Immature natural killer cell (primary cell): ENCODE data around the gene CSH1. TPM values are rescaled to one million over a fixed set of nuclear protein-coding genes. Genes with fewer than 3 reads are reported as not detected.
A peak's percentile ranks its signal among the peaks of the same experiment; 100 is the strongest.
"Not testable (repeated sequence)": the region's sequence is repeated elsewhere in the genome, so short reads cannot be mapped to it uniquely, and the experiment has no call there.

ENCODE experiments used
- DNase-seq, 3 donors: peaks; one replicate each; pipeline ENCODE4 v3.0.0; 2022; ENCODE audit warnings: mixed read lengths in 1 of 3
- H3K27ac Mint-ChIP-seq, 6 donors: one replicate each; pipeline ENCODE4 v1.8.0; 2020; ENCODE audit warnings: mixed read lengths in 6 of 6, mild to moderate bottlenecking in 5 of 6, inconsistent platforms in 4 of 6, moderate library complexity in 3 of 6
- H3K27me3 Mint-ChIP-seq, 3 donors: one replicate each; pipeline ENCODE4 v1.8.0; 2020 to 2021; ENCODE audit warnings: low read depth in 3 of 3, mild to moderate bottlenecking in 3 of 3, mixed read lengths in 3 of 3, moderate library complexity in 3 of 3, inconsistent platforms in 1 of 3
- H3K36me3 Mint-ChIP-seq, 3 donors: one replicate each; pipeline ENCODE4 v1.8.0; 2020; ENCODE audit warnings: mixed read lengths in 3 of 3, inconsistent platforms in 2 of 3, mild to moderate bottlenecking in 2 of 3
- H3K4me1 Mint-ChIP-seq, 2 donors: one replicate each; pipeline ENCODE4 v1.8.0; 2020; ENCODE audit warnings: inconsistent platforms in 2 of 2, mild to moderate bottlenecking in 2 of 2, mixed read lengths in 2 of 2, moderate library complexity in 1 of 2
- H3K4me3 Mint-ChIP-seq, 5 donors: one replicate each; pipeline ENCODE4 v1.8.0; 2020; ENCODE audit warnings: mild to moderate bottlenecking in 5 of 5, mixed read lengths in 5 of 5, inconsistent platforms in 3 of 5, moderate library complexity in 3 of 5
- H3K9me3 Mint-ChIP-seq, 6 donors: one replicate each; pipeline ENCODE4 v1.8.0; 2020; ENCODE audit warnings: mild to moderate bottlenecking in 6 of 6, mixed read lengths in 6 of 6, inconsistent platforms in 4 of 6, moderate library complexity in 3 of 6
- polyA plus RNA-seq, 3 donors: library from polyadenylated mRNA; unstranded; fragments of 300-500 nt; fragmentation: Illumina TruSeq; gene quantifications; one replicate each; pipeline ENCODE4 v1.2.3, GENCODE V29; 2021

Gene CSH1
- polyA plus RNA-seq, result not detected

- H3K4me1 Mint-ChIP-seq, H3K27ac Mint-ChIP-seq: not testable (repeated sequence)
These were observed at the start of gene CSH1 for GRCh38 chr17:63896524-63897354. Gene CSH1 (minus strand): TSS chr17:63896574. CDS start chr17:63896511, 63 bp downstream.

GRCh38 chr17:63945784-63946439 is 49.5 kb upstream of the CSH1 start:
- H3K27ac Mint-ChIP-seq, result peak overlapping the region in 1 of 6 donors; percentile 10
- H3K9me3 Mint-ChIP-seq, result no peaks in the 10 kb centered on the region
- peaks cover 13 to 19% of the 10 kb centered on the region in 2 donors for H3K4me1 Mint-ChIP-seq
- H3K4me3 Mint-ChIP-seq, result peak overlapping the region in 3 of 5 donors; percentile 35 to 77 (median 61)
- DNase-seq, result peak in 2 of 3 donors; percentile 14 to 22
- H3K36me3 Mint-ChIP-seq, result no peaks in the 10 kb centered on the region
- peaks cover 0 to 6% (median 5%) of the 10 kb centered on the region in 3 donors for H3K27me3 Mint-ChIP-seq

More at GRCh38 chr17:63896524-63897354, at the start of gene CSH1:
- H3K36me3 Mint-ChIP-seq, H3K4me3 Mint-ChIP-seq, H3K27me3 Mint-ChIP-seq, DNase-seq, H3K9me3 Mint-ChIP-seq: not testable (repeated sequence)

DNA sequence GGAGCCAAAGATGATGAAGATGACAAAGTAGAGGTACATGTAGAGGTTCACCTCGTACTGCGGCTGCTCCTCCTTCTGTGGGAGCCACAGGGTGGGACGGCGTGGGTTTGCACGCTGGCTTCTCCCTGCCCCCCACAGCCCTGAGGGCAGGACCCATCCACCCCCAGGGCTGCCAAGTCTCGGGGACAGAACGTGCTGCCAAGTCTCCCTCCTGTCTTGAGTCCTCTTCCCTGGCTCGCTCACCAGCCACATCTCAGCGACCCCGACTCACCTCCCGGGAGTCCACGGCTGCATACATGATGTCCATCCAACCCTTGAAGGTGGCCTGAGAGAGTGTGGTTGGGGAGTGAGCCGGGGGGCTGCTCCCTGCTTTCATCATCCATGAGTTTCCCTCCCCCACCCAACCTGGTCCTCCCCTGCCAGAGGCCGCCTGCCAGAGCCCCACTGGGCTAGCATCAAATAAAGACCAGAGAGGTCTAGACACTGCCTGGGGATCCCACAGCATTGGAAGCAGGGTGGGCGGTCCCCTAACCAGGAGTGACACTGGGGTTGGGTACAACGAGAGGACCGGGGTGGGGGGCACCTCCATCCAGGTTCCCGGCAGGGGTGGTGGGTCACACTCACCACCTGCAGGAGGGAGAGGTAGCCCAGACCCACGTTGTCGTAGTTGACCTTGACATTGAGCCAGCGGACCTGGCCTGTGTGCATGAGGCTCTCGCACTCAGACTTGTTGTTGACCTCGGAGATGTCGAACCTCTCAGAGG is 48.5 kb upstream of the CSH1 start:
- H3K9me3 Mint-ChIP-seq, result no peaks in the 10 kb centered on the region
- H3K4me1 Mint-ChIP-seq, result peaks cover 13 to 19% of the 10 kb centered on the region in 2 donors
- no peak for DNase-seq
- H3K36me3 Mint-ChIP-seq, result no peaks in the 10 kb centered on the region
- H3K27me3 Mint-ChIP-seq, result peaks cover 0 to 6% (median 5%) of the 10 kb centered on the region in 3 donors
- peak overlapping the region in 2 of 6 donors; percentile 45 to 54 for H3K27ac Mint-ChIP-seq
- H3K4me3 Mint-ChIP-seq, result peak overlapping the region in 3 of 5 donors; percentile 30 to 66 (median 32)

GRCh38 chr17:63943745-63944144 is 47.4 kb upstream of the CSH1 start:
- H3K36me3 Mint-ChIP-seq, result no peaks in the 10 kb centered on the region
- H3K27ac Mint-ChIP-seq, result peak overlapping the region in 1 of 6 donors; percentile 58
- H3K4me1 Mint-ChIP-seq, result peaks cover 13 to 25% of the 10 kb centered on the region in 2 donors
- no peak overlapping the region for H3K4me3 Mint-ChIP-seq
- H3K9me3 Mint-ChIP-seq, result no peaks in the 10 kb centered on the region
- peaks cover 0 to 6% (median 5%) of the 10 kb centered on the region in 3 donors for H3K27me3 Mint-ChIP-seq
- no peak for DNase-seq

- Mint-ChIP-seq H3K4me1 (peaks cover 13 to 25% of the 10 kb centered on the region in 2 donors), H3K9me3 (no peaks in the 10 kb centered on the region), H3K27ac (no peak overlapping the region), H3K4me3 (no peak overlapping the region), H3K36me3 (no peaks in the 10 kb centered on the region), H3K27me3 (peaks cover 0 to 6% (median 4%) of the 10 kb centered on the region in 3 donors)
- DNase-seq, result no peak
These were observed 46.1 kb upstream of the CSH1 start for GRCh38 chr17:63942309-63942985.

- no peak for DNase-seq
- H3K4me1 Mint-ChIP-seq, result peaks cover 11 to 23% of the 10 kb centered on the region in 2 donors
- H3K4me3 Mint-ChIP-seq, result no peak overlapping the region
- H3K27ac Mint-ChIP-seq, result no peak overlapping the region
- no peaks in the 10 kb centered on the region for H3K36me3 Mint-ChIP-seq
- peaks cover 0 to 5% (median 4%) of the 10 kb centered on the region in 3 donors for H3K27me3 Mint-ChIP-seq
- no peaks in the 10 kb centered on the region for H3K9me3 Mint-ChIP-seq
These were observed 45.4 kb upstream of the CSH1 start for GRCh38 chr17:63941751-63942150.

GRCh38 chr17:63941162-63941561 is 44.8 kb upstream of the CSH1 start:
- peaks cover 0 to 4% (median 1%) of the 10 kb centered on the region in 3 donors for H3K27me3 Mint-ChIP-seq
- H3K9me3 Mint-ChIP-seq, result no peaks in the 10 kb centered on the region
- H3K4me1 Mint-ChIP-seq, result peaks cover 7 to 17% of the 10 kb centered on the region in 2 donors
- H3K4me3 Mint-ChIP-seq, result no peak overlapping the region
- peaks cover 0 to 1% (median 0%) of the 10 kb centered on the region in 3 donors for H3K36me3 Mint-ChIP-seq
- H3K27ac Mint-ChIP-seq, result no peak overlapping the region
- DNase-seq, result no peak

GRCh38 chr17:63940584-63940983 is 44.2 kb upstream of the CSH1 start:
- H3K4me1 Mint-ChIP-seq, result peaks cover 3 to 11% of the 10 kb centered on the region in 2 donors
- no peak overlapping the region for H3K4me3 Mint-ChIP-seq
- H3K27me3 Mint-ChIP-seq, result peaks cover 1 to 4% (median 3%) of the 10 kb centered on the region in 3 donors
- no peak overlapping the region for H3K27ac Mint-ChIP-seq
- DNase-seq, result no peak
- peaks cover 0 to 4% (median 0%) of the 10 kb centered on the region in 3 donors for H3K36me3 Mint-ChIP-seq
- no peaks in the 10 kb centered on the region for H3K9me3 Mint-ChIP-seq

DNA sequence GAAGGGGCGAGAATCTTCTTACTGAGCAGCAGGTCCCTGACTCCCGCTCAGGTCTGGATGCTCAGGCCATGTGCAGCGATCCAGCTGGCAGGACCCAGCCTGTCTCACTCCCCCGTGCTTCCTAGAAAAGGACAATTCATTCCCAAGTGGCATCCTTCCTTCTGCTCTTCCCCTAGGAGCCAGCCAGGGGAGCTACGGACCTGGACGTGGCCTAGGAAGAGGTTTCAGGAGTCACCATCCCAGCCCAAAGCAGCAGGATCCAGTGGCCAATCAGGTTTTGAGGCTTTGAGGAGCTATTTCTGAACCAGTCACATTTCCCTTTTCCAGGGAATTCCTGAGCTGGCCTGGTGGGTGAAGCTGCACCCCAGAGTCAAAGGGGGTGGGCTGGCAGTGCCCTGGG is 43.5 kb upstream of the CSH1 start:
- Mint-ChIP-seq H3K9me3 (no peaks in the 10 kb centered on the region), H3K27me3 (peaks cover 3 to 4% (median 4%) of the 10 kb centered on the region in 3 donors), H3K4me1 (peaks cover 0 to 5% of the 10 kb centered on the region in 2 donors), H3K36me3 (peaks cover 0 to 4% (median 0%) of the 10 kb centered on the region in 3 donors), H3K4me3 (no peak overlapping the region), H3K27ac (no peak overlapping the region)
- DNase-seq, result no peak

GRCh38 chr17:63939401-63939800 is 43.0 kb upstream of the CSH1 start:
- Mint-ChIP-seq H3K27me3 (peaks cover 3 to 4% (median 4%) of the 10 kb centered on the region in 3 donors), H3K9me3 (no peaks in the 10 kb centered on the region), H3K27ac (peak overlapping the region in 2 of 6 donors; percentile 47 to 53), H3K4me3 (no peak overlapping the region), H3K36me3 (peaks cover 0 to 4% (median 0%) of the 10 kb centered on the region in 3 donors), H3K4me1 (peaks cover 0 to 5% of the 10 kb centered on the region in 2 donors)
- no peak for DNase-seq

- peaks cover 5 to 7% of the 10 kb centered on the region in 2 donors for H3K4me1 Mint-ChIP-seq
- H3K9me3 Mint-ChIP-seq, result no peaks in the 10 kb centered on the region
- no peak for DNase-seq
- H3K4me3 Mint-ChIP-seq, result no peak overlapping the region
- peaks cover 0 to 4% (median 0%) of the 10 kb centered on the region in 3 donors for H3K36me3 Mint-ChIP-seq
- no peak overlapping the region for H3K27ac Mint-ChIP-seq
- peaks cover 3 to 4% (median 4%) of the 10 kb centered on the region in 3 donors for H3K27me3 Mint-ChIP-seq
These were observed 41.5 kb upstream of the CSH1 start for GRCh38 chr17:63937920-63938319.

GRCh38 chr17:63937319-63937718 is 40.9 kb upstream of the CSH1 start:
- Mint-ChIP-seq H3K27ac (no peak overlapping the region), H3K27me3 (peaks cover 2 to 4% (median 3%) of the 10 kb centered on the region in 3 donors), H3K9me3 (no peaks in the 10 kb centered on the region), H3K36me3 (peaks cover 0 to 4% (median 0%) of the 10 kb centered on the region in 3 donors), H3K4me1 (peaks cover 11 to 12% of the 10 kb centered on the region in 2 donors), H3K4me3 (no peak overlapping the region)
- no peak for DNase-seq
